HCT116 (cell line): Measurements from ENCODE around the gene ABL1. TPM values are rescaled to one million over a fixed set of nuclear protein-coding genes. Genes with fewer than 3 reads are reported as not detected.

Source experiments
- ATAC-seq: fragments of 200-7000 bp; cut with Tn5 transposase; 2 replicates; pipeline ENCODE4 v1.9.1; 2020; ENCODE audit warnings: mild to moderate bottlenecking, moderate library complexity
- BruUV-seq: library from RNA; stranded (reverse); fragments of 400-500 nt; replicated peaks from 2 replicates; lab custom pipeline; 2021; lab: Mats Ljungman, UMichigan
- CTCF ChIA-PET: fragments of 300-600 bp; sonication (Branson Sonifier 250); formaldehyde crosslinking; loops from one replicate; lab custom pipeline; 2021; ENCODE audit warnings: antibody characterized with exemption; lab: Charles Lee
- POLR2A ChIA-PET: fragments of 300-600, 350-600 bp; sonication (Branson Sonifier 250); formaldehyde crosslinking; loops from one replicate; lab custom pipeline; 2021; ENCODE audit warnings: antibody characterized with exemption; lab: Charles Lee
- RAD21 ChIA-PET, 2 experiments: fragments of 300-600 bp; sonication (Branson Sonifier 250); formaldehyde crosslinking; loops; one replicate each; lab custom pipeline; 2023; ENCODE audit warnings: low total read pairs in 2 of 2; ENCODE audit not compliant: uncharacterized antibody in 2 of 2, unreplicated experiment in 2 of 2, low non-redundant PET in 1 of 2; lab: Charles Lee
- DNase-seq: peaks from one replicate; pipeline ENCODE4 v3.0.0-alpha.2; 2010; ENCODE audit warnings: low read depth, low spot score
- H2AFZ ChIP-seq: fragments of 200-600 bp; shearing (Covaris generic), sonication (generic); 2 replicates; pipeline ENCODE4 v1.6.1; 2017; ENCODE audit warnings: low read depth, mixed run types, mixed read lengths, antibody characterized with exemption, low read length; ENCODE audit not compliant: poor library complexity, severe bottlenecking
- H3K27ac ChIP-seq: 2 replicates; pipeline ENCODE4 v1.5.1; 2012; ENCODE audit warnings: low read depth, low read length
- H3K27me3 ChIP-seq: fragments of 200-600 bp; sonication (generic); 2 replicates; pipeline ENCODE4 v1.6.1; 2016; ENCODE audit warnings: mixed run types, low read length, mixed read lengths; ENCODE audit not compliant: insufficient read depth
- H3K36me3 ChIP-seq, 2 experiments: fragments of 200-500 bp in 1 of 2; fragments of 200-600 bp in 1 of 2; sonication (Bioruptor generic) in 1 of 2; sonication (generic) in 1 of 2; 2 replicates each; pipeline versions ENCODE4 v1.5.1 to v1.6.1; 2014 to 2016; ENCODE audit warnings: low read length in 2 of 2, inconsistent platforms in 1 of 2, mixed read lengths in 1 of 2, mixed run types in 1 of 2; ENCODE audit not compliant: insufficient read depth in 2 of 2, control insufficient read depth in 1 of 2
- H3K4me1 ChIP-seq, 2 experiments: fragments of 200-600 bp in 1 of 2; sonication (generic) in 1 of 2; 2 replicates each; pipeline versions ENCODE4 v1.5.1 to v1.6.1; 2012 to 2017; ENCODE audit warnings: low read length in 2 of 2, inconsistent platforms in 1 of 2, mild to moderate bottlenecking in 1 of 2, mixed read lengths in 1 of 2, mixed run types in 1 of 2, moderate library complexity in 1 of 2; ENCODE audit not compliant: insufficient read depth in 2 of 2, control insufficient read depth in 1 of 2
- H3K4me2 ChIP-seq: fragments of 200-600 bp; sonication (generic); 2 replicates; pipeline ENCODE4 v1.6.1; 2017; ENCODE audit warnings: mixed run types, low read length, mixed read lengths
- H3K4me3 ChIP-seq, 2 experiments: fragments of 200-600 bp in 1 of 2; sonication (generic) in 1 of 2; replicated peaks in 1 of 2; 2 replicates each; pipeline ENCODE4 v1.5.1; 2011 to 2016; ENCODE audit warnings: low read length in 2 of 2, control low read depth in 1 of 2, low read depth in 1 of 2, mild to moderate bottlenecking in 1 of 2, mixed read lengths in 1 of 2, mixed run types in 1 of 2
- H3K79me2 ChIP-seq: fragments of 200-600 bp; sonication (generic); 2 replicates; pipeline ENCODE4 v1.6.1; 2017; ENCODE audit warnings: mild to moderate bottlenecking, mixed run types, low read length, moderate library complexity, mixed read lengths; ENCODE audit not compliant: insufficient read depth
- H3K9ac ChIP-seq: fragments of 200-600 bp; sonication (generic); 2 replicates; pipeline ENCODE4 v1.6.1; 2016; ENCODE audit warnings: low read length, mixed read lengths
- H3K9me2 ChIP-seq: fragments of 200-600 bp; sonication (generic), shearing (Covaris generic); 2 replicates; pipeline ENCODE4 v1.6.1; 2017; ENCODE audit warnings: mixed run types, mild to moderate bottlenecking, moderate library complexity; ENCODE audit not compliant: insufficient read depth
- H3K9me3 ChIP-seq, 2 experiments: fragments of 200-500 bp in 1 of 2; fragments of 200-600 bp in 1 of 2; sonication (Bioruptor generic) in 1 of 2; sonication (generic) in 1 of 2; 2 replicates each; pipeline ENCODE4 v1.6.1; 2014 to 2017; ENCODE audit warnings: low read length in 2 of 2, mixed read lengths in 2 of 2, inconsistent platforms in 1 of 2, low read depth in 1 of 2, mild to moderate bottlenecking in 1 of 2, mixed run types in 1 of 2, moderate library complexity in 1 of 2; ENCODE audit not compliant: control insufficient read depth in 1 of 2, insufficient read depth in 1 of 2
- H4K20me1 ChIP-seq: fragments of 200-600 bp; sonication (generic), shearing (Covaris generic); 2 replicates; pipeline ENCODE4 v1.6.1; 2017; ENCODE audit warnings: mixed run types, mild to moderate bottlenecking, moderate library complexity; ENCODE audit not compliant: insufficient read depth
- ATF3 ChIP-seq: IDR thresholded peaks from 2 replicates; pipeline ENCODE4 v1.6.1; 2012
- CBX3 ChIP-seq: IDR thresholded peaks from 2 replicates; pipeline ENCODE4 v1.6.1; 2012; ENCODE audit warnings: low read depth
- CTCF ChIP-seq, 3 experiments: fragments of 200-600 bp in 1 of 3; sonication (generic) in 1 of 3; IDR thresholded peaks in 2 of 3; conservative IDR thresholded peaks in 1 of 3; 2 replicates each; pipeline ENCODE4 v1.5.1; 2012 to 2017; ENCODE audit warnings: low read depth in 2 of 3, low read length in 2 of 3, antibody characterized with exemption in 1 of 3, borderline replicate concordance in 1 of 3, control low read depth in 1 of 3, mild to moderate bottlenecking in 1 of 3, mixed read lengths in 1 of 3, mixed run types in 1 of 3, moderate library complexity in 1 of 3; ENCODE audit not compliant: insufficient read depth in 1 of 3
- EGR1 ChIP-seq: IDR thresholded peaks from 2 replicates; pipeline ENCODE4 v1.6.1; 2012; ENCODE audit warnings: low read depth
- ELF1 ChIP-seq: IDR thresholded peaks from 2 replicates; pipeline ENCODE4 v1.6.1; 2012; ENCODE audit warnings: low read depth, borderline replicate concordance
- FOSL1 ChIP-seq: IDR thresholded peaks from 2 replicates; pipeline ENCODE4 v1.6.1; 2012; ENCODE audit warnings: low read depth
- POLR2A ChIP-seq: IDR thresholded peaks from 2 replicates; pipeline ENCODE4 v1.7.0; 2011; ENCODE audit warnings: borderline replicate concordance; ENCODE audit not compliant: insufficient read depth, insufficient read length; ENCODE audit errors: extremely low read depth
- TCF7L2 ChIP-seq: IDR thresholded peaks from 2 replicates; pipeline ENCODE4 v1.7.0; 2011; ENCODE audit warnings: borderline replicate concordance, inconsistent platforms; ENCODE audit not compliant: insufficient read depth, insufficient read length; ENCODE audit errors: extremely low read depth
- ZFX ChIP-seq: fragments of 450-650 bp; IDR thresholded peaks from 2 replicates; pipeline ENCODE4 v1.6.1; 2017
- ZNF274 ChIP-seq: fragments of 200-500 bp; sonication (Bioruptor generic); IDR thresholded peaks from 2 replicates; pipeline ENCODE4 v1.6.1; 2014; ENCODE audit warnings: mild to moderate bottlenecking, low read depth, low read length, inconsistent platforms
- intact Hi-C: fragments of 100-400 bp; cut with micrococcal nuclease; formaldehyde crosslinking; loops from 2 replicates; pipeline ENCODE4 v1.10.0; 2022
- total RNA-seq: library from RNA; stranded (reverse); gene quantifications from one replicate; pipeline ENCODE4 v1.2.1, GENCODE V29; 2021; ENCODE audit not compliant: unreplicated experiment

The ABL1 gene
- total RNA-seq, 1 experiment from 2014 or later: 54.7 TPM

- Histone ChIP-seq H3K36me3 (peaks cover 0 to 3% of the 10 kb centered on the region in 2 experiments; a peak in 1 of 4 replicates), H3K9ac (no peak overlapping the region), H3K4me2 (no peak overlapping the region), H3K4me3 (no peak overlapping the region), H2AFZ (no peak overlapping the region), H3K9me2 (no peaks in the 10 kb centered on the region), H3K4me1 (no peaks in the 10 kb centered on the region), H3K79me2 (no peaks in the 10 kb centered on the region), H4K20me1 (no peaks in the 10 kb centered on the region), H3K27me3 (no peaks in the 10 kb centered on the region), H3K9me3 (no peaks in the 10 kb centered on the region), H3K27ac (no peak overlapping the region)
- ChIA-PET CTCF (interaction anchor here (1.3 kb wide), 1 partner anchor 107 kb away, joined by 5 read pairs; no protein-coding TSS in a partner anchor), POLR2A (no interaction called here), RAD21 (no interaction called here)
- BruUV-seq: no TSS peak
- TF ChIP-seq EGR1 (no peak), TCF7L2 (no peak), POLR2A (no peak), ZNF274 (no peak), CTCF (IDR thresholded peaks at IDR 0.05 in 2 of 3, conservative IDR thresholded peaks at IDR 0.05 in 1 of 3; ENCODE audit: borderline replicate concordance in 1 of 3, insufficient read depth in 1 of 3, low read depth in 2 of 3, low read length in 2 of 3) (no peak), FOSL1 (no peak), ELF1 (no peak), CBX3 (no peak), ATF3 (no peak), ZFX (no peak)
- intact Hi-C loops: no loop called here
- ATAC-seq (no peak), DNase-seq (no peak)
Observed at GRCh38 chr9:130890870-130891687, 56.0 kb downstream of the ABL1 start.
